Hematopoietic multipotent progenitor cell treated with erythropoietin and hydrocortisone succinate and interleukin-3 and kit ligand, for 15 days (in vitro differentiated cells): ENCODE measurements around the gene FCHSD2.
A peak's percentile ranks its signal among the peaks of the same experiment; 100 is the strongest.
"Not testable (repeated sequence)": the region's sequence is repeated elsewhere in the genome, so short reads cannot be mapped to it uniquely, and the experiment has no call there.

Source experiments
- DNase-seq: peaks from one replicate; pipeline ENCODE4 v3.0.0-alpha.2; 2015; ENCODE audit warnings: low spot score

FCHSD2 gene

GRCh38 chr11:72833811-72834493 lies 308.2 kb downstream of the FCHSD2 start:
- DNase-seq: no peak

- DNase-seq: no peak
Measured at GRCh38 chr11:72833083-72833733, 308.9 kb downstream of the FCHSD2 start.

DNA sequence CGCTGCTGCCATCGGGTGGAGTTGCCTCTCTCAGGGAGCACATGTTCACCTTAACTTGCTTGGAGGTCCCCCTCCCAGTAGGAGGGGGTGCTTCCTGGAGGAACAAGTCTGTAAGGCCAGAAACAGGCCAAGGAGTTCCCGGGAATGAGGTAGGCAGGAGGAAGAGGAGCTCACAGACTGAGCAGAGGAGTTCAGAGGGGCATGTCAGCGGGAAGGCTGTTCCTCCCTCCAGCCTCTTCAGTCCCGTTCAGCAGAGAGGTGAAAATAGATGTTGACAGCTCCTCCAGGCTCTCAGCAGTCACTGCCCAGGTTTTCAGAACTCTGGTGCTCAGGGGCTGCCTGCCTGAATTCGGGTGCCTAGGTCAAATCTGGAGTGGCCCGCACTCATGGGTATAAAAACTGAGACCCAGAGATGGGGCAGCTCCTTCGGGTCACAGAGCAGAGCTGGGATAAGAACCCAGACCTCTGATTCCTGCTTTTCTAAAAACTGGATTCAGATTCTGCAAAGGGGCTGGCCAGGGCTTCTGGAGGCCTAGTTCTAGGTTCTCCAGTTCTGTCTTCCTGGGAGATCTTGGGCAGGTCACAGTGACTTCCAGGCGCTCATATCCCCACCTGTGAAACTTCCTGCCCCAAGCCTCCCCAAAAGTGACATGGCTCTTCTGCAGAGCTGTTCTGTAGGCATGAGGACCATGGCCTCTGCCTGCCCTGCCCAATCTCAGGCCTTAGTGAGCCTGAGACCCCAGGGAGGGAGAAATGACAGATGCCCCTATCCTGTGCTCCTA lies 309.6 kb downstream of the FCHSD2 start:
- DNase-seq: no peak

- peak; percentile 66 for DNase-seq
Measured at GRCh38 chr11:72831521-72832300, 310.4 kb downstream of the FCHSD2 start.

DNA sequence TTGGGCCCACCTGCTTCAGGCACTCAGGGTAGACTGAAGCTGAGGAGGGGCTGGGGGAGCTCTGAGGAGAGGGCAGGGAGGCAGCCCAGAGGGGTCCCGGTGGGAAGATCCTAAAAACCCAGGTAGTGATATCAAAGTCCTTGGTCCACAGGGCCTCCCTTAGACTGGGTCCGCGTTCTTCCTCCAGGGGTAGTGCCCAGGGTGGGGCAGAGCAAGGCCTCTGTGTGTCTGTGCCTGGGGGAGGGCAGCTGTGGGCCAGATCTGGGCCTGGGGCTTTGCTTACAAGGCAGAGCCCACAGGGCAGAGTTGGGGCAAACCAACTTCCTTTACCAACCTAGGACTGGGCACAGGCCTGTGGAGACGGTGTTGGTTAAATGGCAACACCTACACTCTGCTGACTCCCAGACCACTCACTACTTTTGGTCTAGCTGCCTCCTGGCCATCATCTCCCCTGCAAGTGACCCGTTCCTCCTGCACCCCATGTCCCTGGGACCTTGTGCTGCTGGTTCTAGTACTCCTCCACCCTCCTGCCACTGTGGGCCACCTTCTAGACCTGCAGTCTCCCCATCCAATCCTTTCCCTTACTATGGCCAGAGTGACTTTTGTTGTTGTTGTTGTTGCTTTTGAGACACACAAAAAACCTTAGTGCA lies 312.1 kb downstream of the FCHSD2 start:
- DNase-seq: no peak

GRCh38 chr11:72829178-72829577 lies 312.9 kb downstream of the FCHSD2 start:
- no peak for DNase-seq

- no peak for DNase-seq
Measured at GRCh38 chr11:72828692-72829101, 313.4 kb downstream of the FCHSD2 start.

DNA sequence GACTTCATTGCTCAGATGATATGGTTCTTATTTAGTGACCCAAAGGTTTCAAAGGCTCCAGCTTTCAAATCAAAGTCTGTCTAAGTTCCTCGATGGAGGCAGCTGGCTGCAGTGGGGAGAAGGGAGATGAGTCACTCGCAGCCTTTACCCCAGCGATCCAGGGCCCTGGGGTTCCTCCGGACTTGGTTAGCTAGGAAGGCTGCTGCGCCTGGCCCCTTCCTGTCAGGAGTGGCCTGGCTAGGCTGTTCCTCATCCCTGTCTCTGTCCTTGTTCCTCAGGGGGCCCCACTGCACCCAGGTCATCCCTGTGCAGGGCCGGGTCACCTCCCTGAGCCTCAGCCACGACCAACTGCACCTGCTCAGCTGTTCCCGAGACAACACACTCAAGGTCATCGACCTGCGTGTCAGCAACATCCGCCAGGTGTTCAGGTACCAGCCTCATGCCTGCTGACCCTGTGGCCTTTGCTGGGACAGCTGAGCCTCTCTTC lies 314.0 kb downstream of the FCHSD2 start:
- DNase-seq: no peak

GRCh38 chr11:72827656-72828055 lies 314.5 kb downstream of the FCHSD2 start:
- not testable (repeated sequence) for DNase-seq

DNA sequence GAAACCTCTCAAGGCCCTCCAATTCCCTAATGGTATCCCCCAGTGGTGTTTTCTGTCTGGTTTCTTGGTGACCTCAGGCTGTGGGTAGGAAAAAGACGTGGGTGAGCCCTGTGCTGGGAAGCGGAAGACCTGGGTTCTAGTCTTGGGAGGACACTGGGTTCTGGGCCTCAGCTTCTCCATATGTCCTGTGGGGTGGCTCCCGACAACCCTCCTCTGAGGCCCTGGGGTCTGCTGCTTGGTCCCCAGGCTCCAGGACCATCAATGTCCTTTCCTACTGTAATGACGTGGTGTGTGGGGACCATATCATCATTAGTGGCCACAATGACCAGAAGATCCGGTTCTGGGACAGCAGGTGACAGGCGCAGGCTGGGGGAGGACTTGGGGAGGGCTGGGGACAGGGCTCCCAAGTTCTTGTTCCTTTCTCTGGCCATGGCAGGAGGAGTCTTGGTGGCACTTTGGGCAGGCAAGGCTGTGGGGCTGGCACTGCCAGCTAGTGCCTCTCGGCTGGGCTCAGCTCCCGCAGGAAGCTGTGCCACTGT lies 315.1 kb downstream of the FCHSD2 start:
- no peak for DNase-seq

DNA sequence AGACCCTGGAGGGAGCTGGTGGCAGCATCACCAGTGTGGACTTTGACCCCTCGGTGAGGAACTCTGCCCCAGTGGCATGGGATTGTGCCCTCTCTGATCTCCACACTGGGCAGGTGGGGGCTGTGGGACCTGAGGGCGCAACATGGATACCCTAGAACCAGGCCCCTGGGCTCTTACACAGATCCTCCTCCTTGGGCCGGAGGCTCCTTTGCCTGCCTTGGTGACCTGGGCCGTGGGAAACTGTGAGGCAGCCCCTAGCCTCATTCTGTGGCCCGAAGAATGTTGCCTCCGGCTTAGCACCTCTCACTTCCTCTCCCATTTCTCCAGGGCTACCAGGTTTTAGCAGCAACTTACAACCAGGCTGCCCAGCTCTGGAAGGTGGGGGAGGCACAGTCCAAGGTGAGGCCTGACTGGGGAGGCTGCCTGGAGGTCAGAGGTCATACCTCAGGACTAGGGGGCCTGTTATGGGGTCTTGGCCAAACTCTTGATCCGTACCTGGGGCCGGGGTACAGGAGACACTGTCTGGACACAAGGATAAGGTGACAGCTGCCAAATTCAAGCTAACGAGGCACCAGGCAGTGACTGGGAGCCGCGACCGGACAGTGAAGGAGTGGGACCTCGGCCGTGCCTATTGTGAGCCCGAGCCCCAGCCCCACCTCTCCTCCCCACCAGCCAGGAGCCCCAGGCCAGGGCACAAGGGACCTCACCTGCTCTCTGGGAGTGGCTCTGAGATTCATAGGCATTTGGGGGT lies 315.8 kb downstream of the FCHSD2 start:
- DNase-seq: no peak

DNA sequence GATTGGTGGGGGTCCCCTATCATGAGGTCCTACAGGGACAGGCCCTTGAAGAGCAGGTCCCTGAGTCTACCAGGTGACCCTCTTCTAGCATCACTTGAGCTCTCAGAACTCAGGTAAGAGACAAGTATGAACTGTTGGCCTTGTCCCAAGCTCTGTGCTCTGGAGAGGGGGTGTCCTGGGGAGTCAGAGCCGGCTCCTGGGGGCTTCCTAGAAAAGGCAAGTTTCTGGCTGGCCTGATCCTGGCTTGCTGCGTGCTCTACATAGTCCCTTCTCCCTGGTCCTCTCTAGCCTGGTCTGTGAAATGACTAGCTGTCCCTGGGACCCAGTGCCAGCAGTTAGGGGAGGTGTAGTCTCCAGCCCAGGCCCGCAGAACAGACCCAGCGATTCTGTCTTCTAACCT lies 316.5 kb downstream of the FCHSD2 start:
- DNase-seq: no peak

DNA sequence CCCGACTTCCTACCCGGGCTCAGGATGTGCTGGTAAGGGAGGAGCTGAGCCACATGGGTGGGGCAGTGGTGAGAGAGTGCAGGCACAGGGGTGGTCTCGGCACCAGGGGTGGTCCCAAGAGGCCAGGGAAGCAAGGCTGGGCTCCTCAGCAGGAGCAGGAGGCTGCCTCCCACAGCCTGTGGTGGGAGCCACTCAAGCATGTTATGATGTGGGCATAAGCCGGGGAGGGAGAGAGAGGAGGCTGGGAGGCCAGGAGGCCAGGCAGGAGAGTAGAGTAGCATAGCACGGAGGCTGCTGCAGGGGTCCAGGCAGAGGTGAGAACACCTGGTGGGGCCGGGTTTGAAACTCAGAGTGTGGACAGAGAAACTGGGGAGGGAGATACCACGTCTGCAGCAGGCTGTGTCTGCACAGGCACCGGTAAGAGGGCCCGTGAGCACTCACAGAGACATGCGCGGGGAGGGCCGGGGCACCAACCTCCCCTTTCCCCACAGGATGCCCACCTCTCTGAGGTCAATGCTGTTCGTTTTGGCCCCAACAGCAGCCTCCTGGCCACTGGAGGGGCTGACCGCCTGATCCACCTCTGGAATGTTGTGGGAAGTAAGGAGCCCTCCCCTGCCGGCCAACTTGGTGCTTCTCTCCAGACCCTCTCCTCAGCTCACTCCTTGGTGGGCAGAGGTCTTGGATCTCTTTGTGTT lies 317.2 kb downstream of the FCHSD2 start:
- DNase-seq: no peak

- no peak for DNase-seq
Measured at GRCh38 chr11:72824020-72824419, 318.1 kb downstream of the FCHSD2 start.

DNA sequence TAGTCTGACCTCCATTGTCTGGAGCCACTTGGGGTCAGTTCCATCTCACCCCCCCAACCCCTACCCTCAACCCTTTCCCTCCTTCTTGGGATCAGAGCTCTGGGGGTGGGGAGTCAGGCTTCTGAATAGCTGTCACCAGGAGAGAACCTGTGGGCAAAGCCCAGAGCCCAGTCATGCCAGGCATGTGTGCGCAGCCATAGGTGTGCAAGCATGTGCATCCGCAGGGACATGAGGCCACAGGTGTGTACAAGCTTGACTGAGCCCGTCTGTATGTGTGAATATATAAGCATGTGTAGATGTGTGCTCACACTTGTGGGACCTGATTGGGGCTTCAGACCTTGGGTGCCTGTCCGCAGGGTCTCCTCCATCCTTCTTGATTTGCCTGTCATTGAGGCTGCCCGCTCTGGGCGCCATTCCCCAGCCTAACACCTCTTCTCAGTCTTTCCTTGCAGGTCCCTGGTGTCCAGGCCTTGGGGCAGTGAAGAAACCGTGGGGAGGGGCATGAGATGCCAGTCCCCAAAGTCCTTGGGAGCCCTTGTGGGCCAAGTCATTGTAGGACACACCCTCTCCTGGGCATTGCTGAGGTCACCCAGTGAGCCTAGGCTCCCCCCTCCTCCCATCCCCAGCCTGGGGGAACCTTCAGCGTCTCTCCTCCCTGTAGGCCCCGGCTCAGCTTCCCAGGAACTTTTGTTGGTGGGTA lies 318.9 kb downstream of the FCHSD2 start:
- DNase-seq: no peak

DNA sequence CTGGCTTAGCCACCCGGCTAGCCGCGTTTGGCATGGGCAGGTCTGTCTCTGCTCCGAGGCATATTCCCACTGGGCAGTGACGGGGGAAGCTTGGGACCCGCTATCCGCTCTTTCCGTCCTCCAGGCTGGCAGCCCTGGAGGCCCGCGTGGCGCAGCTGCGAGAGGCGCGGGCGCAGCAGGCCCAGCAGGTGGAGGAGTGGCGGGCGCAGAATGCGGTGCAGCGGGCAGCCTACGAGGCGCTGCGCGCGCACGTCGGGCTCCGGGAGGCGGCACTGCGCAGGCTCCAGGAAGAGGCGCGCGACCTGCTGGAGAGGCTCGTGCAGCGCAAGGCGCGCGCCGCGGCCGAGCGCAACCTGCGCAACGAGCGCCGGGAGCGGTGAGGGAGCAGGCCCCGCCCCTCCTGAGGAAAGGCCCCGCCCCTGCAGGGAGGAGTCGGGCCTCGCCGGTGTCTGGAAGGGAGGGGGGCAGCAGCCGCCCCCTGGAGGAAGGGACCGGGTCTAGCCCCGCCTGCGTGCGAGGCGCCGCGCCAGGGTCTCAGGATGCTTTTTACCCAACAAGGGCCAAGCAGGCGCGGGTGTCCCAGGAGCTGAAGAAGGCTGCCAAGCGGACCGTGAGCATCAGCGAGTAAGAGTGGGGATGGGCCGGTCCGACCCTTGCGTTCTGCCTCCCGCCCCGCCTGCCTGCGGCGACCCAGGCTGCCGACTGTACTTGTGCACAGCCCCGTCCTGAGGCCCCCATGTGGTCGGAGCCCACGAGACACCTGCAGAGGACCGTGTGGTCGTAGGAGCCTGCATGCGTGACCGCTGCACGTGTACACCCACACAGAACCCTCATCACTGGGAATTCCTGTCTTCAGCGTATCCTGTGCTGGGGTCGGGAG lies 320.0 kb downstream of the FCHSD2 start:
- peak; percentile 69 for DNase-seq

- no peak for DNase-seq
Measured at GRCh38 chr11:72821221-72821919, 320.7 kb downstream of the FCHSD2 start.
